Medulla oblongata (tissue), 1 donor: Measurements from ENCODE around the gene TCTN1.
"Not testable (repeated sequence)": the region's sequence is repeated elsewhere in the genome, so short reads cannot be mapped to it uniquely, and the experiment has no call there.

ENCODE experiments used
- DNase-seq: peaks from one replicate; pipeline ENCODE4 v3.0.0-alpha.2; 2015; ENCODE audit errors: extremely low spot score

Gene TCTN1

DNA sequence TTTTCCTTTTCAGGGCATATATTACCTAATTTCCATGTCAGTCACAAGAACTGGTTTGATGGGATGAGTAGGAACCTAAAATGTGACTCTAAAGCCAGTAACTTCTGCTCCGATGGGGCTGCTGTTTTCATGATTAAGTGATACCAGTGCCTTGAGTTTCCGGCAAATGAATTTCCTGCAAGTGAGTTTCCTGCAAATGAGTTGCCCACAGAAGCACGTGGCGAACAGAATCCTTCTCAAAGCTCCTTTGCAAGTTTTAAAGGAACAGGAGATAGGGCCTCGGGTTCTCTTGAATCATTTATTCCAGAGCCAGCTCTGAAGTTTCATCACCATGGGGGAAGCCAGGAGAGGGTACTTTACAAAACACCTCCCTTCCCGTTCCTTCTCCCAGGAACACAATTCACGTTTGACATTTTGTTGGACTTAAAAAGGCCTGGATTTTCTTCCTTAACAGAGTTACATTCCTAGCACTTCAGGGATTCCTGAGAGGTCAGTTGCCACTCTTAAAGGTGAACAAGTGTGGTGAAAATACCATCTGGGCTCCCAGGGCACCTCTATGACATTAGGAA, 28.6 kb upstream of the TCTN1 start:
- DNase-seq: peak; percentile 51

DNA sequence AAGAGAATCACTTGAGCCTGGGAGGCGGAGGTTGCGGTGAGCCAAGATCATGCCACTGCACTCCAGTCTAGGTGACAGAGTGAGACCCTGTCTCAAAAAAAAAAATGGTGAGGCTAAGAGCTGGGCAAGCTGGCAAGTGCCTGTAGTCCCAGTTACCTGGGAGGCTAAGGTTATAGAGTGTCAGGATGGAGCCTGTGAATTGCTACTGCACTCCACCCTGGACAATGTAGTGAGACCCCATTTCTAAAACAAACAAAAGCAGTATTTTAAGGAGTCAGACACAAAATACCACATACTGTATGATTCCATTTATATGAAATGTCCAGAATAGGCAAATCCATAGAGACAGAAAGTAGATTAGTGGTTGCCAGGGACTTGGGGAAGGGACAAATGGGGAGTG, 26.8 kb upstream of the TCTN1 start:
- not testable (repeated sequence) for DNase-seq

DNA sequence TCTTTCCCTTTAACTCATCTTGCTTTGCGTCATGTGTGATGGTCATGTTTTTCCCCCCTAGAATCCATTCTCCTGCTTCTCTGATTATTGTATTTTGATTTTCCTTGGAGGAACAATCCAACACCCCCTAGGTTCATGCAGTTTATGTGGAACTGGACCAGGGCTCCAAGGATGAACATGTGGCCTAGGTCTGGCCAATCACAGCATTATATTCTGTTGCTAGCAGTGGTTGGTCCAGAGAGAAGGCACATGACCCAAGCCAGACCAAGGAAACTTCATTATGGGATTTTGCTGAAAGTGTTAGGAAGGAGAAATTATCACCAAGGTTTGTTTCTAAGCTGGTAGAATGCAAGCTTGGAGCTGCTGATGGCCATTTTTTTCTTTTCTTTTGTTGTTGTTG, 23.9 kb upstream of the TCTN1 start:
- DNase-seq: no peak

DNA sequence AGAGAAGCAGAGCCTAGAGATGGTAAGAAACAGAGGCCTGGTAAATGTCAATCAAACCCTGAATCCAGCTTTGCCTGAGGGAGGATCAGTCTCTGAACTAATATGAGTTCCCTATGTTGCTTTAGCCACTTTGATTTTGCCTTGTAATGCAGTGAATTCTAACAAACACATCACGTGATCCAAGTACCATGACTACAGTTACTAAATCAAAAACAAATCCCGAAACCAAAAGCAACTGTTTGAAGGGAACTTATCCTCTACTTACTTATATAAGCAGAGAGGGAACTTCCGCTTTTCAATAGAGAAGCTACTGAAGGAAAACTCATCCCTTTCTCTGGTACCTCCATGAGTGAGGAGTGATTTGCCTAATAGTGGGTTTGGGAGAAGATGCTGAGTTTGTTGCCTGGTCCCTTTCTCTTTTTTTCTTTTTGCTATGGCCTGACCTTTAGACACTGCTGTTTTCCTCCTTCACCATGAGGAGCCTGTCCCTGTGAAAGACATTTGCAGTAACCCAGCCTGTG, 23.1 kb upstream of the TCTN1 start:
- DNase-seq: peak; percentile 89

- no peak for DNase-seq
Measured at GRCh38 chr12:110591451-110592051, 22.4 kb upstream of the TCTN1 start.

- DNase-seq: no peak
Measured at GRCh38 chr12:110592078-110592477, 21.9 kb upstream of the TCTN1 start.

GRCh38 chr12:110592919-110593318, 21.0 kb upstream of the TCTN1 start:
- not testable (repeated sequence) for DNase-seq

DNA sequence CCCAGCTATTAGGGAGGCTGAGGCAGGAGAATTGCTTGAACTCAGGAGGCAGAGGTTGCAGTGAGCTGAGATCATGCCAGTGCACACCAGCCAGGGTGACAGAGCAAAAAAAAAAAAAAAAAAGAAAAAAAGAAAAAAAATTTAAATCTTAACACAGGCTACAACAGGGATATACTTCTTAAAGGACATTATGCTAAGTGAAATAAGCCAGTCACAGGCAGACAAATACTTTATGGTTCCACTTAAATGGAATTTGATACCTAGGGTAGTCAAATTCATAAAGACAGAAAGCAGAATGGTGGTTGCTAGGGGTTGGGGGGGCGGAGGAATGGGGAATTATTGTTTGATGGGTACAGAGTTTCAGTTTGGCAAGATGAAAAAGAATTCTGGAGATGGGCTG, 16.0 kb upstream of the TCTN1 start:
- no peak for DNase-seq

- DNase-seq: peak; percentile 35
Measured at GRCh38 chr12:110599334-110599733, 14.6 kb upstream of the TCTN1 start.

GRCh38 chr12:110600254-110600653, 13.7 kb upstream of the TCTN1 start:
- DNase-seq: peak; percentile 77

DNA sequence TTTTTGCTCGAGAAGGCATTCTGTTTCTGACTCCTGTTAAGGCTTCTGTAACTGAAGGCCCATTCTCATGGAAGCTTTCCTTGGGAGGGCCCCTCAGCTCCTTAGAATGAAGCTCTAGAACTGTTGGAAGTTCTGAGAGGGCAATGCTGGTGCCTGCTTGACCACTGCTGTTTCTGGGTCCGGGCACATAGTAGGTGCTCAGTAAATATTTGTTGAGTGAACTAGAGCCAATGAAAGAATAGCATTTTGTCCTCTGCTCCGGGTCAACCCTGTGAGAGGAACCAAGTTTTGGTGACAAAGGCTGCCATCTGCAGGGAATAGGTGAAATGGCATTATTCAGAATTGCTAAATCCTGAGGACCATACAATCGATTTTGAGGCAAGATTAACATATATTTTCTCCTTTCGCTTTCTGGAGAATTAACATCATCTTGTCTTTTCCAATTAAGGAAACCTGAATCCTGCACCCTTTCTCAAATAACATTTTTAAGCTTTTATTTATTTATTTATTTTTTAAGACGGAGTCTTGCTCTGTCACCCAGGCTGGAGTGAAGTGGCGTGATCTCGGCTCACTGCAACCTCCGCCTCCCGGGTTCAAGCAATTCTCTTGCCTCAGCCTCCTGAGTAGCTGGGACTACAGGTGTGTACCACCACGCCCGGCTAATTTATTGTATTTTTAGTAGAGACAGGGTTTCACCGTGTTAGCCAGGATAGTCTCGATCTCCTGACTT, 11.7 kb upstream of the TCTN1 start:
- DNase-seq: peak; percentile 67

- DNase-seq: no peak
Measured at GRCh38 chr12:110606253-110606611, 7.7 kb upstream of the TCTN1 start.

GRCh38 chr12:110613071-110613770, 708 bp upstream of the TCTN1 start:
- no peak for DNase-seq

DNA sequence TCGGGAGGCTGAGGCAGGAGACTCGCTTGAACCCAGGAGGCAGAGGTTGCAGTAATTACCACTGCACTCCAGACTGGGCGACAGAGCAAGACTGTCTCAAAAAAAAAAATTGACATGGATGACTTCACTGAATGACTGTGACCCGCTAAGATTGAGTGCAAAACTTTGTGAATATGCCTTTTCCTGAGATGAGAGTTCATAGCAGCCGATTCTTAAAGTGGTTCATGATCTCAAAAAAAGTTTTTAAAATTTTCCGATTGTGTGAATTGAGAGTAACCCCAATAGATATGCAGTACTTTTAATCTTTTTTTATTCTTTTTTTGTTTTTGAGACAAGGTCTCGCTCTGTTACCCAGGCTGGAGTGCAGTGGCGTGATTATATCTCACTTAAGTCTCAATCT, 1.2 kb downstream of the TCTN1 start:
- no peak for DNase-seq

DNA sequence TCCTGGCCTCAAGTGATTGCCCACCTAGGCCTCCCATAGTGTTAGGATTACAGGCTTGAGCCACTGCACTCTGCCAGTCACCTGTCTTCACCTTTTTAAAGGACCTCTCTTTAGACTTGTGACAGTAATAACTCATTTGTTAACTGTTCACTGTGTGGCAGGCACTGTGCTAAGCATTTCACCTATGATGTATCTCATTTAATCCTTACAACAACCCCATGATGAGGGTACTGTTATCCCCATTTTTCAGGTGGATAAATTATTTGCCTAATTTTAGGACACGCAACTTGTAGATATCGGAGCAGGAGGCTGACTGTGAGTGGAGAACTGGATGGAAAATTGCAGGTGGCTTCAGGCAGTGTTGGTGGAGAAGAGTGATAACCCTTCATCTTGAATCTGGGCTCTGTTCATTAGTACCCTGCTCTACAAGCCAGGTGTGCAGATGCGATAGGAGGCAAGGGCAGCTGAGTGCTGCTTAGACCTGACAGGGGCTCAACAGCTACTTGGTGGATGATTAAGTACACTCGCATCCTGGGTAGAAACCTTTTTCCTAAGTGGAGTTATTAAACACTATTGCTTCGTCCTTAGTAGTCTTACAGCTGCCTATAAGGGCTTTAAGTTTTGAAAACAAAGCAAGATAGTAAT, 2.7 kb downstream of the TCTN1 start:
- DNase-seq: no peak

DNA sequence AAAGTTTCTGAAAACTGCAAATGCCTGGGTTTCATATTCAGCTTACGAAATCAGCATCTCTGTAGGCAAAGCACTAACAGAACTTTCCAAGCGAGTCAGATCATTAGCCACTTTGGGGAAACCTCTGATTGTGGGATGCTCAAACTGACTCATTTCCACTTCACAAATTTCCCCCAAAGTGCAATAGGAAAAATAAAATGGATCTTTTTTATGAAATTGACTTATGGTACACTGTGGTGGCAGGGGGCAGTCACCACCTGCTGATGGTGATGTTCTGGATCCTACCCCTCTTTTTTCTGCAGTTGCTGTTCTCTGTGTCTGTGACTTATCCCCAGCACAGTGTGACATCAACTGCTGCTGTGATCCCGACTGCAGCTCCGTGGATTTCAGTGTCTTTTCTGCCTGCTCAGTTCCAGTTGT, 5.6 kb downstream of the TCTN1 start:
- DNase-seq: no peak

GRCh38 chr12:110622582-110622981, 8.7 kb downstream of the TCTN1 start:
- no peak for DNase-seq

DNA sequence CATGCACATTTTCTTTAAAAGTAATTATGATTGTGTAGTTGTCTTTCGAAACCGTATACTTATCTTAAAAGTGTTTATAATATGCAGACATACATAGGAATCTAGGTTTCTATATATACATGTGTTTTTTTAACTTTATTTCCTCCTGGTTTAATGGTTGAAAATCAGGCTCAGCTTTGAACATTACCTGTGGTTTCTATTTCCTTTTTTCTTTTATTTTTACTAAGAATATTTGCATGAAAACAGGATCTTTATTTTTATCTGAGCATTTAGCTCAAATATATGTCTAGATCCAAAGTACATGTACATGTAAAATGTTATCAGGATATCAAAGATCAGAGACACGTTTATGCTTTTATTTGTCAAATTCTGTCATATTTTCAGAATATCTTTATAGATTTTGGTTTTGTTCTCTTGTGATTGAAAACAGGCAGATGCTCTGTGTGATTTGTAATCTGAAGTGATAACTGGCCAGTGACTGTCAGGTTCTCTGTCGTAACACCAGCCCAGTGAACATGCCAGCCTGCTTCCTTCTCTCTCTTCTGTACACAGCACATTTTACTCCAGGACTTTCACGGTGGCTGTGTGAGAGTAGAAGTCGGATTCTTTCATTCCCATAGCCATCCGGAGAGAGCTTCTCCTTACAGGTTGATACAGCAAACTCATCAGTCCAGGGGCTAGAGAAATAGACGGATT, 13.7 kb downstream of the TCTN1 start:
- DNase-seq: no peak

DNA sequence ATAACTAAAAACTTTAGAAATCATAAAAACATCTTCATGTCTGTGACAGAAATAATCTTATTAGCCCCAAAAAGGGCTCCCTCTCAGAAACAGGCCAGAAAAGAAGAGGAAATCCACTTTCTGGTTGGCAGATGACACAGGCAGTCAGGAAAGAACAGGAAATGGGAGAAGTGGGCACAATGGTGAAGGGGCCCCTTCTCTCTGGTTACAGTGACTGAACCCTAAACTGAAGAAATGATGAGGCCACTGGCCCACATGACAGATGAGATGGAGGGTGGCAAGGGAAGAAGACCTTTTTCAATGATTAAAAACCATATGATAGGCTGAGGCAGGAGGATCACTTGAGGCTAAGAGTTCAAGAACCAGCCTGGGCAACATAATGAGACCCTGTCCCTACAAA, 21.1 kb downstream of the TCTN1 start:
- DNase-seq: no peak

- no peak for DNase-seq
Measured at GRCh38 chr12:110636516-110636915, 22.6 kb downstream of the TCTN1 start.

- DNase-seq: no peak
Measured at GRCh38 chr12:110637869-110638441, 24.0 kb downstream of the TCTN1 start.
